Kidney (tissue), 14 donors: ENCODE data around the gene STX19. TPM values are rescaled to one million over a fixed set of nuclear protein-coding genes. Genes with fewer than 3 reads are reported as not detected.

Experiments
- DNase-seq, 5 donors: peaks; one replicate each; pipeline ENCODE4 v3.0.0-alpha.2; 2013 to 2020
- FAIRE-seq: peaks from 2 replicates; lab custom pipeline; 2012; peaks lifted over from hg19 to GRCh38; lab: Jason Lieb, UNC
- H3K27ac ChIP-seq, 2 donors: one replicate each; pipeline ENCODE4 v1.7.0; 2013; ENCODE audit warnings: low read depth in 2 of 2, low read length in 2 of 2, inconsistent platforms in 1 of 2
- H3K27me3 ChIP-seq: one replicate; pipeline ENCODE4 v1.7.1; 2013; ENCODE audit warnings: low read length, inconsistent platforms; ENCODE audit not compliant: control insufficient read depth, insufficient read depth
- H3K36me3 ChIP-seq, 3 donors: one replicate each; pipeline versions ENCODE4 v1.7.0 to v1.7.1; 2013; ENCODE audit warnings: low read length in 3 of 3, control low read depth in 1 of 3, inconsistent platforms in 1 of 3; ENCODE audit not compliant: insufficient read depth in 3 of 3, control insufficient read depth in 2 of 3
- H3K4me1 ChIP-seq, 3 donors: one replicate each; pipeline versions ENCODE4 v1.7.0 to v1.7.1; 2013; ENCODE audit warnings: low read length in 3 of 3, inconsistent platforms in 1 of 3, low read depth in 1 of 3; ENCODE audit not compliant: control insufficient read depth in 2 of 3, insufficient read depth in 2 of 3
- H3K4me3 ChIP-seq, 3 donors: one replicate each; pipeline versions ENCODE4 v1.7.0 to v1.8.1; 2013; ENCODE audit warnings: low read length in 3 of 3, control low read depth in 1 of 3, inconsistent platforms in 1 of 3
- H3K9ac ChIP-seq, 3 donors: one replicate each; pipeline versions ENCODE4 v1.7.0 to v1.7.1; 2013; ENCODE audit warnings: low read length in 3 of 3, control low read depth in 1 of 3, inconsistent platforms in 1 of 3
- H3K9me3 ChIP-seq, 3 donors: one replicate each; pipeline versions ENCODE4 v1.7.0 to v1.7.1; 2013; ENCODE audit warnings: low read length in 3 of 3, control low read depth in 1 of 3, inconsistent platforms in 1 of 3; ENCODE audit not compliant: control insufficient read depth in 2 of 3, insufficient read depth in 1 of 3
- intact Hi-C: fragments of 100-400 bp; cut with DNase I; formaldehyde crosslinking; loops from one replicate; pipeline ENCODE4 v1.11.1; 2022
- polyA plus RNA-seq: library from polyadenylated mRNA; stranded (reverse); fragments of 350-450 nt; fragmentation: Illumina TruSeq; extraction: RNeasy Lipid Tissue Mini Kit (QIAGEN cat#74804); gene quantifications from one replicate; pipeline ENCODE4 v1.2.3, GENCODE V29; 2014; ENCODE audit warnings: low read depth, low replicate concordance; ENCODE audit not compliant: insufficient read depth
- total RNA-seq: library from RNA; stranded (reverse); fragmentation: NEBNext Ultra II Directional; extraction: Animal tissue kit (Norgen Biotek cat#: 25700); gene quantifications from one replicate; pipeline ENCODE4 v1.2.1, GENCODE V29; 2021
- TF ChIP-seq, protein P1 (sequence below): IDR thresholded peaks from 3 replicates; pipeline ENCODE4 v1.5.1; 2012; ENCODE audit warnings: mild to moderate bottlenecking, moderate library complexity, borderline replicate concordance; ENCODE audit not compliant: insufficient read depth; ENCODE audit errors: extremely low read depth
- donor health status: control.
- donor health status: control.
- donor health status: control.
- donor health status: control.
- donor health status: control.
- donor health status: DM: yes; HTN: yes; CAD: no.
- donor health status: Normal renal cell carcinoma (clear cell type).

The STX19 gene
- total and polyA plus RNA-seq, 2 donors from 2014 or later, result 0.47 TPM; not detected in 1

DNA sequence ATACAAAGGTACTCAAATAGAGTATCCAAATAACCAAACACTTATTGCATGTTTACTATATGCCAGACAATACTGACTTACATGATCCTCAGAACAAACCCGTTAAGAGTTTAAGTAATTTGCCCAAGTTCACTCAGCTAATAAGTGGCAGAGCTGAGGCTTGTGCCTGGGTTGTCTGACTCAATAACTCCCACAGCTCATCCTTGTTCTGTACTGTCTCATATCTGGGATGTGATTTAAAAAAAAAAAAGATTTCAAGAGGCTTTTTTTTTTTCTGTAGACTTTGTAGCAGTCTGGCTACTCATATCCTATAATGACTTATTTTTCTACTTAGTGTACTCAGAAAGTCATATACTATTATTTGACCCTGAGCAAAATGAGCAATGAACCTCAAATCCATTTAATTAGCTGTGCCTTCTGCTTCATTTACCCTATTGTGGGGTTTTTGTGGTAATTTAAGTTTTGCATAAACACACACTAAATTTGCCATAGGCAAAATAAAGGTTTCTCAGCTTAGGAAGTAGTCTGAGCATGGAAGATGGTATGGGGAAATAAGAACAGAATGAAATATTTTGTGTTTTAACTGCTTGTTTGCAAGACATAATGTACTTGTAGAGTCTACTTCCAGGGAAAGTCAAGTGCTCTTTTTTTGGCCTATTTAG lies 37.6 kb upstream of the STX19 start:
- Histone ChIP-seq H3K4me3 (no peak overlapping the region), H3K27ac (no peak overlapping the region), H3K27me3 (no peaks in the 10 kb centered on the region), H3K9me3 (no peaks in the 10 kb centered on the region), H3K4me1 (peaks cover 0 to 4% (median 3%) of the 10 kb centered on the region in 3 donors), H3K9ac (no peak overlapping the region), H3K36me3 (peaks cover 0 to 4% (median 0%) of the 10 kb centered on the region in 3 donors)
- TF ChIP-seq, protein P1, sequence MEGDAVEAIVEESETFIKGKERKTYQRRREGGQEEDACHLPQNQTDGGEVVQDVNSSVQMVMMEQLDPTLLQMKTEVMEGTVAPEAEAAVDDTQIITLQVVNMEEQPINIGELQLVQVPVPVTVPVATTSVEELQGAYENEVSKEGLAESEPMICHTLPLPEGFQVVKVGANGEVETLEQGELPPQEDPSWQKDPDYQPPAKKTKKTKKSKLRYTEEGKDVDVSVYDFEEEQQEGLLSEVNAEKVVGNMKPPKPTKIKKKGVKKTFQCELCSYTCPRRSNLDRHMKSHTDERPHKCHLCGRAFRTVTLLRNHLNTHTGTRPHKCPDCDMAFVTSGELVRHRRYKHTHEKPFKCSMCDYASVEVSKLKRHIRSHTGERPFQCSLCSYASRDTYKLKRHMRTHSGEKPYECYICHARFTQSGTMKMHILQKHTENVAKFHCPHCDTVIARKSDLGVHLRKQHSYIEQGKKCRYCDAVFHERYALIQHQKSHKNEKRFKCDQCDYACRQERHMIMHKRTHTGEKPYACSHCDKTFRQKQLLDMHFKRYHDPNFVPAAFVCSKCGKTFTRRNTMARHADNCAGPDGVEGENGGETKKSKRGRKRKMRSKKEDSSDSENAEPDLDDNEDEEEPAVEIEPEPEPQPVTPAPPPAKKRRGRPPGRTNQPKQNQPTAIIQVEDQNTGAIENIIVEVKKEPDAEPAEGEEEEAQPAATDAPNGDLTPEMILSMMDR, result no peak
- DNase-seq, result no peak
- no peak for FAIRE-seq
- intact Hi-C loops, result no loop called here

DNA sequence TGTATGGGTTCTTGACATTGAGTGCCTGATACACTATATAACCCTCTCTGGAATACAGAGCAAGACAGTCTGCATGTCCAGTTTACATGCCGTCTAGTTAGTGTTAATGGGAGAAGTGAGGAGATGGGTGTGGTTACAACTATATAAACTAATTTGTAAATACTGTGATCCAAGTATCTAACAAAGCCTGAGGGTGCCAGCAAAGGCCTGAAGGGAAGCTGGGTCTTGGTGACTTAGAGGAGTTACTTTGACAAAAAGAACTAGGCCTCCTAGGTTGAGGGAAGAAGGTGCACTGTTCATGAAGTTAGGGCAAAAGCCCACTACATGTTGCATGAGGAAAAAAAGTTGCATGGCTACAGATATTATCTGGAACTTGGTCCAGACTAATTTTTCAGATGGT lies 36.7 kb upstream of the STX19 start:
- Histone ChIP-seq H3K27ac (no peak overlapping the region), H3K9ac (no peak overlapping the region), H3K9me3 (no peaks in the 10 kb centered on the region), H3K4me1 (peaks cover 0 to 4% (median 3%) of the 10 kb centered on the region in 3 donors), H3K36me3 (peaks cover 0 to 4% (median 0%) of the 10 kb centered on the region in 3 donors), H3K4me3 (no peak overlapping the region), H3K27me3 (no peaks in the 10 kb centered on the region)
- no peak for FAIRE-seq
- no peak for DNase-seq
- intact Hi-C loops, result no loop called here
- TF ChIP-seq, protein P1, result no peak

DNA sequence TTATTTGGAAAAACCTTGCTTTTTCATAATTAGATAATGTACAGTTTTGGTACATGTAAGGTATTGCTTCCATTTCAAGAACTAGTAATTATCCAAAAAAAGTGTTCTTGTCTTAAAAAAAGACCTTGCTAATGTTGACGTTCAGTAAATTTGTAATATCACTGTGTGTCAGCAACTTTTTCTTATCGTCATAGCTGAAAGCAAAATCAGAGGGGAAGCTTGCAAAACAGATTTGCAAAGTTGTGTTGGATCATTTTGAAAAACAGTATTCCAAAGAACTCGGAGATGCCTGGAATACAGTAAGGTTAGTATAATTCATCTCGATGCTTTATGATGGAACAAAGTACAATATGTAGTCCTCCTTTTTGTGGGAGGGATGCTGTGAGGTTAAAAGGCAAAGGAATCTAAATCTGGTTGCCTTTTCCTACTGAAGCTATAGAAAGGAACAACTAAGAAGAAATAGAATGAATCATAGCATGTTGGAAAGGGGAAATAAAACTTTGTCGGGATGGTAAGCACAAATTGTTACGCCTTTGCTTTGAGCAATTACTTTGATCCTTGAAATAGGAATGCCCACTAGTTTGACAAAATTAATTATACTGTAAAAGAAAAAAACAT lies 36.0 kb upstream of the STX19 start:
- DNase-seq, result no peak
- H3K9me3 ChIP-seq, result no peaks in the 10 kb centered on the region
- peak overlapping the region in 1 of 3 donors; percentile 93 for H3K4me3 ChIP-seq
- TF ChIP-seq, protein P1, result no peak
- no peak for FAIRE-seq
- H3K27ac ChIP-seq, result no peak overlapping the region
- H3K36me3 ChIP-seq, result peaks cover 0 to 2% (median 0%) of the 10 kb centered on the region in 3 donors
- intact Hi-C loops, result no loop called here
- no peak overlapping the region for H3K9ac ChIP-seq
- peaks cover 0 to 4% (median 3%) of the 10 kb centered on the region in 3 donors for H3K4me1 ChIP-seq
- no peaks in the 10 kb centered on the region for H3K27me3 ChIP-seq
